ENCODE measurements around the gene GLMN. TPM values are rescaled to one million over a fixed set of nuclear protein-coding genes. Genes with fewer than 3 reads are reported as not detected.

The GLMN gene
- total RNA-seq, 6 experiments from 2014 or later = 1.6 to 3.6 (median 2.5) TPM

DNA sequence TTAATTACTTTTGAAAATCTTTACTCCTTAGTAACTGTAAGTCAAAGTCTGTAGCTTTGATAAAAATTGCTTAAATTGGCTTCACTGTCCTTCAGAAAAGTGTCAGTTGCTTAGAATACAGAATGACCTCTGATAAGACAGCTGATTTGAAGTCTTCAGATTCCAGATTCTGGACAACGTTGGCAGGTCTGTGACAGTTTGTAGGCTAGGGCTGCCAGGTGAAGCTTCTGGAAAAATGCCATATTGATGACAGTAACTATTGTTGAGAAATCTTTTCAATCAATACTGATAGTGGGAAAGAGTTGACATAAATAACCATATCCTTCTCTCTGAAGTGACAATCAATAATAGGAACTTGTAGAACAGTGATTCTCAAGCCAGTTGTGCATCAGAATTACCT, 41.4 kb upstream of the GLMN start:
- Histone ChIP-seq H3K4me3 (no peak overlapping the region), H3K27ac (no peak overlapping the region), H3K9me3 (no peaks in the 10 kb centered on the region), H3K4me1 (peaks cover 0 to 9% (median 3%) of the 10 kb centered on the region in 4 donors), H3K36me3 (no peaks in the 10 kb centered on the region), H3K27me3 (no peaks in the 10 kb centered on the region)
- intact Hi-C loops (cut with DNase I) = no loop called here
- TF ChIP-seq POLR2A (IDR thresholded peaks at IDR 0.05) = no peak
- TF ChIP-seq, protein P1, sequence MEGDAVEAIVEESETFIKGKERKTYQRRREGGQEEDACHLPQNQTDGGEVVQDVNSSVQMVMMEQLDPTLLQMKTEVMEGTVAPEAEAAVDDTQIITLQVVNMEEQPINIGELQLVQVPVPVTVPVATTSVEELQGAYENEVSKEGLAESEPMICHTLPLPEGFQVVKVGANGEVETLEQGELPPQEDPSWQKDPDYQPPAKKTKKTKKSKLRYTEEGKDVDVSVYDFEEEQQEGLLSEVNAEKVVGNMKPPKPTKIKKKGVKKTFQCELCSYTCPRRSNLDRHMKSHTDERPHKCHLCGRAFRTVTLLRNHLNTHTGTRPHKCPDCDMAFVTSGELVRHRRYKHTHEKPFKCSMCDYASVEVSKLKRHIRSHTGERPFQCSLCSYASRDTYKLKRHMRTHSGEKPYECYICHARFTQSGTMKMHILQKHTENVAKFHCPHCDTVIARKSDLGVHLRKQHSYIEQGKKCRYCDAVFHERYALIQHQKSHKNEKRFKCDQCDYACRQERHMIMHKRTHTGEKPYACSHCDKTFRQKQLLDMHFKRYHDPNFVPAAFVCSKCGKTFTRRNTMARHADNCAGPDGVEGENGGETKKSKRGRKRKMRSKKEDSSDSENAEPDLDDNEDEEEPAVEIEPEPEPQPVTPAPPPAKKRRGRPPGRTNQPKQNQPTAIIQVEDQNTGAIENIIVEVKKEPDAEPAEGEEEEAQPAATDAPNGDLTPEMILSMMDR (IDR thresholded peaks at IDR 0.05) = no peak
- 31% methylated on average over 1 of the region's 1 CpG for WGBS (ENCODE audit: insufficient coverage, low coverage, low lambda C conversion rate, missing lambda C conversion rate)
- DNase-seq (peak in 1 of 3 donors; percentile 46), ATAC-seq (peak; percentile 69 to 88 (median 84))

DNA sequence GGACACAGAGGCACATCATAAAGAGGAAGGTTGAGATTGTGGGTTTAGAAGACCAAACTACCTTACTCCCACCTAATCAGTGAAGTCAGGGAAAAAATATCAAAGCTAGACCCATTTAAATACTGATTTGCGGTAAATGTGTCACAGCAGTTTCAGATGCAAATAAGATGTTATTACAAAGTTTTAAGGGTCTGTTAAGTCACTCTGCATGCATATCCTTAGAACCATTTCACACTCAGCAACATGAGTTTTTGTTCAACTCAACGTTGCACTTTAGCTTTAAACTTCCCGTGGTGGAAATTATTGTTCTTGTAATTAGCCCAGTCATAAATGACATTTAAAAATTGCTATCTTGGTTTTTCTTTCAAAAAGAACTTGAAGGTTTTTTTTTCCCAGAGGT, 34.9 kb upstream of the GLMN start:
- 77% methylated on average over 3 of the region's 3 CpGs for WGBS (ENCODE audit: insufficient coverage, low coverage, low lambda C conversion rate, missing lambda C conversion rate)
- Histone ChIP-seq H3K4me1 (no peaks in the 10 kb centered on the region), H3K36me3 (no peaks in the 10 kb centered on the region), H3K27ac (no peak overlapping the region), H3K27me3 (no peaks in the 10 kb centered on the region), H3K9me3 (no peaks in the 10 kb centered on the region), H3K4me3 (no peak overlapping the region)
- intact Hi-C loops (cut with DNase I) = no loop called here
- TF ChIP-seq, protein P1 (IDR thresholded peaks at IDR 0.05) = no peak
- TF ChIP-seq POLR2A (IDR thresholded peaks at IDR 0.05) = no peak
- ATAC-seq (no peak), DNase-seq (no peak)

DNA sequence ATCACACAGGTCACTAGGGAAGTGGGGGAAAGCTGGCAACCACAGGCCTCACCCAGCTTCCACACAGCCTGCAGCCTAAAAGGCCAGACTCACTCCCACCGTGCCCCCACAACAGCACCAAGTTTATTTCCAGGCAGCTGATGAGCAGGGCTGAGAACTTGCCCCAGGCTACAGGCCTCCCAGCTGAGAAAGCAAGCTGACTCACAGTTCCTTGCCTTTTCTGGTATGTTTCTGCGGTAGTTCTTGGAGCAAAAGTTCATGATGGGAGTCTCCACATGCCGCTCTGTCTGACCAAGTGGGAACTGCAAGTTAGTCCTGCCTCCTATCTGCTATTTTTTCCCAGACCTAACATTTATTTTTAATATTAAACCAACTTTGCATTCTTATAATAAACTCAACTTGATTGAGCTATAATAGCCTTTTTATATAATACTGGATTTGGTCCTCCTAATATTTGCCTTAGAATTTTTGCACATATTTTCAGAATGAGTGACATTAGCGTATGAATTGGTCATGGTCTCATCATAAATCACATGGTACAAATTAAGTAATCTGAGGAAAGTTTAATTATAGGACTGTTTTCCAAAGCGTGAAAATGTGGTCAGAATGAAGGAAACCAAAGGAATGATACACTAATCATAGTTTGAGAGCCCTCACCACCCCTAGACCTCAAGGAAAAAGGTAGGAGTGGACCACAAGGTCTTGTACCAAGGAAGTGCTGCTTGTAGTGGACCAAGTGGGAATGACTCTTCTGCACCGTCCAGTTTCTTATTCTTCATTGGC, 30.8 kb upstream of the GLMN start:
- no peak overlapping the region for H3K27ac ChIP-seq
- DNase-seq = no peak
- peaks cover 0 to 5% (median 1%) of the 10 kb centered on the region in 4 donors for H3K36me3 ChIP-seq
- intact Hi-C loops (cut with DNase I) = no loop called here
- H3K4me3 ChIP-seq = no peak overlapping the region
- 98% methylated on average over 4 of the region's 6 CpGs for WGBS (ENCODE audit: insufficient coverage, low coverage, low lambda C conversion rate, missing lambda C conversion rate)
- H3K9me3 ChIP-seq = peaks cover 0 to 5% (median 0%) of the 10 kb centered on the region in 4 donors
- H3K27me3 ChIP-seq = no peaks in the 10 kb centered on the region
- no peaks in the 10 kb centered on the region for H3K4me1 ChIP-seq
- ATAC-seq = no peak
- TF ChIP-seq POLR2A (IDR thresholded peaks at IDR 0.05) = no peak

DNA sequence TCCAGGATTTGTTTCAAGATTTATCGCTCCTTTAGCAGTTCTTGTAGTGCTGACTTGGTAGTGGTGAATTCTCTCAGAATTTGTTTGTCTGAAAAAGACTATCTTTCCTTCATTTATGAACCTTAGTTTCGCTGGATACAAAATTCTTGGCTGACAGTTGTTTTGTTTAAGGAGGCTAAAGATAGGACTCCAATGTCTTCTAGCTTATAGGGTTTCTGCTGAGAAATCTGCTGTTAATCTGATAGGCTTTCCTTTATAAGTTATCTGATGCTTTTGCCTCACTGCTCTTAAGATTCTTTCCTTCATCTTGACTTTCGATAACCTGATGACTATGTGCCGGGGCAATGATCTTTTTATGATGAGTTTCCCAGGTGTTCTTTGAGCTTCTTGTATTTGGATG, 29.0 kb upstream of the GLMN start:
- no peaks in the 10 kb centered on the region for H3K4me1 ChIP-seq
- H3K27me3 ChIP-seq = no peaks in the 10 kb centered on the region
- TF ChIP-seq, protein P1 (IDR thresholded peaks at IDR 0.05) = no peak
- no peak for TF ChIP-seq POLR2A (IDR thresholded peaks at IDR 0.05)
- peaks cover 0 to 17% (median 4%) of the 10 kb centered on the region in 4 donors for H3K36me3 ChIP-seq
- intact Hi-C loops (cut with DNase I) = no loop called here
- no peak overlapping the region for H3K4me3 ChIP-seq
- DNase-seq (no peak), ATAC-seq (no peak)
- peaks cover 0 to 5% (median 0%) of the 10 kb centered on the region in 4 donors for H3K9me3 ChIP-seq
- no peak overlapping the region for H3K27ac ChIP-seq
- 92% methylated on average over 4 of the region's 4 CpGs for WGBS (ENCODE audit: insufficient coverage, low coverage, low lambda C conversion rate, missing lambda C conversion rate)

DNA sequence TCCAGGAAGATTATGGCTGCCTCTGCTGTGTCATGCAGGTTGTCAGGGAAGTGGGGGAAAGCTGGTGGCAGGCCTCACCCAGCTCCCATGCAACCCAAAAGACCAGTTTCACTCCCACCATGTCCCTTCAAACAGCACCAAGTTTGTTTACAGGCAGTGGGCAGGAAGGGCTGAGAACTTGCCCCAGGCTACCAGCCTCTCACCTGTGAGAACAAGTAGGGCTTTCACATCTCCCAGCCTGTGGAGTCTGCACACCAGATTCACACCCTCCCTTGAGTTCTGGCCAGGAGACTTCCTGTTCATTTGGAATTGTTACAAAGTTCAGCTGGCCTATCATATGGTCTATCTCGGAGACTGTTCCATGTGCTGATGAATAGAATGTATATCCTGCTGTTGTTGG, 27.9 kb upstream of the GLMN start:
- no peak overlapping the region for H3K4me3 ChIP-seq
- no peaks in the 10 kb centered on the region for H3K4me1 ChIP-seq
- 100% methylated on average over 1 of the region's 1 CpG for WGBS (ENCODE audit: insufficient coverage, low coverage, low lambda C conversion rate, missing lambda C conversion rate)
- intact Hi-C loops (cut with DNase I) = no loop called here
- TF ChIP-seq, protein P1 (IDR thresholded peaks at IDR 0.05) = no peak
- no peak for TF ChIP-seq POLR2A (IDR thresholded peaks at IDR 0.05)
- no peak overlapping the region for H3K27ac ChIP-seq
- H3K9me3 ChIP-seq = peaks cover 0 to 5% (median 0%) of the 10 kb centered on the region in 4 donors
- H3K27me3 ChIP-seq = no peaks in the 10 kb centered on the region
- ATAC-seq (no peak), DNase-seq (no peak)
- H3K36me3 ChIP-seq = peaks cover 0 to 17% (median 4%) of the 10 kb centered on the region in 4 donors

All from right lobe of liver (tissue), 6 donors.